SK-N-SH (cell line): Measurements from ENCODE around the gene DIAPH1. TPM values are rescaled to one million over a fixed set of nuclear protein-coding genes. Genes with fewer than 3 reads are reported as not detected.
A peak's percentile ranks its signal among the peaks of the same experiment; 100 is the strongest.

ENCODE experiments used
- CHD2 ChIP-seq: fragments of 150-350 bp; IDR thresholded peaks from 2 replicates; pipeline ENCODE4 v1.6.1; 2018; ENCODE audit warnings: low read length; ENCODE audit not compliant: partially characterized antibody
- CTCF ChIP-seq: fragments of 200-600 bp; sonication (generic); IDR thresholded peaks from 2 replicates; pipeline ENCODE4 v1.6.1; 2017; ENCODE audit warnings: antibody characterized with exemption, mild to moderate bottlenecking, moderate library complexity
- ELF1 ChIP-seq: IDR thresholded peaks from 2 replicates; pipeline ENCODE4 v1.4.0; 2012
- FOSL2 ChIP-seq: IDR thresholded peaks from 2 replicates; pipeline ENCODE4 v1.4.0; 2012; ENCODE audit warnings: low read depth, mild to moderate bottlenecking, moderate library complexity, borderline replicate concordance
- FOXJ3 ChIP-seq: sonication (generic); formaldehyde crosslinking; IDR thresholded peaks from 2 replicates; pipeline ENCODE4 v1.5.1; 2020; ENCODE audit warnings: mild to moderate bottlenecking, missing genetic modification reagents
- JUND ChIP-seq: IDR thresholded peaks from 2 replicates; pipeline ENCODE4 v1.4.0; 2012
- MAX ChIP-seq: IDR thresholded peaks from 2 replicates; pipeline ENCODE4 v1.4.0; 2012; ENCODE audit warnings: low read depth
- MEF2A ChIP-seq: IDR thresholded peaks from 2 replicates; pipeline ENCODE4 v1.4.0; 2012; ENCODE audit warnings: low read depth, borderline replicate concordance
- MXI1 ChIP-seq: IDR thresholded peaks from 2 replicates; pipeline ENCODE4 v1.6.1; 2012; ENCODE audit warnings: mild to moderate bottlenecking, low read depth, low read length, improper control_type of control experiment
- NRF1 ChIP-seq: IDR thresholded peaks from 2 replicates; pipeline ENCODE4 v1.6.1; 2012; ENCODE audit warnings: low read depth, mild to moderate bottlenecking, low read length
- POLR2AphosphoS5 ChIP-seq: IDR thresholded peaks from 2 replicates; pipeline ENCODE4 v1.6.1; 2012; ENCODE audit warnings: low read depth, low read length
- RXRA ChIP-seq: IDR thresholded peaks from 2 replicates; pipeline ENCODE4 v1.4.0; 2012; ENCODE audit warnings: low read depth, mild to moderate bottlenecking, borderline replicate concordance
- SIN3A ChIP-seq: IDR thresholded peaks from 2 replicates; pipeline ENCODE4 v1.6.1; 2012; ENCODE audit warnings: low read depth, mild to moderate bottlenecking, low read length, moderate library complexity, borderline replicate concordance
- SMC3 ChIP-seq: IDR thresholded peaks from 2 replicates; pipeline ENCODE4 v1.6.1; 2012; ENCODE audit warnings: low read depth, low read length, improper control_type of control experiment
- TAF1 ChIP-seq: IDR thresholded peaks from 2 replicates; pipeline ENCODE4 v1.6.1; 2012; ENCODE audit warnings: low read depth, mild to moderate bottlenecking, low read length, moderate library complexity, borderline replicate concordance
- YY1 ChIP-seq: IDR thresholded peaks from 2 replicates; pipeline ENCODE4 v1.4.0; 2012; ENCODE audit warnings: low read depth, mild to moderate bottlenecking
- polyA plus RNA-seq, 3 experiments: library from polyadenylated mRNA; depleted of rRNA; stranded (reverse); fragments of >200 nt; gene quantifications; 2 replicates each; pipeline ENCODE4 v1.2.3, GENCODE V29; 2012
- TF ChIP-seq, protein P1 (sequence below): IDR thresholded peaks from 2 replicates; pipeline ENCODE4; 2012
- TF ChIP-seq, protein P2 (sequence below): IDR thresholded peaks from 2 replicates; pipeline ENCODE4 v1.6.1; 2012; ENCODE audit warnings: mild to moderate bottlenecking, low read depth, low read length, moderate library complexity

The DIAPH1 gene
- polyA plus RNA-seq, 1 of the 3 experiments (the other 2 are of a cell fraction) = 30.4 TPM

- TF ChIP-seq YY1 = peak; percentile 10; the same call in 1 of the 2 replicates
- no peak for TF ChIP-seq MEF2A
- TF ChIP-seq, protein P1, sequence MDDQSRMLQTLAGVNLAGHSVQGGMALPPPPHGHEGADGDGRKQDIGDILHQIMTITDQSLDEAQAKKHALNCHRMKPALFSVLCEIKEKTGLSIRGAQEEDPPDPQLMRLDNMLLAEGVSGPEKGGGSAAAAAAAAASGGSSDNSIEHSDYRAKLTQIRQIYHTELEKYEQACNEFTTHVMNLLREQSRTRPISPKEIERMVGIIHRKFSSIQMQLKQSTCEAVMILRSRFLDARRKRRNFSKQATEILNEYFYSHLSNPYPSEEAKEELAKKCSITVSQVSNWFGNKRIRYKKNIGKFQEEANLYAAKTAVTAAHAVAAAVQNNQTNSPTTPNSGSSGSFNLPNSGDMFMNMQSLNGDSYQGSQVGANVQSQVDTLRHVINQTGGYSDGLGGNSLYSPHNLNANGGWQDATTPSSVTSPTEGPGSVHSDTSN = no peak
- TF ChIP-seq, protein P2, sequence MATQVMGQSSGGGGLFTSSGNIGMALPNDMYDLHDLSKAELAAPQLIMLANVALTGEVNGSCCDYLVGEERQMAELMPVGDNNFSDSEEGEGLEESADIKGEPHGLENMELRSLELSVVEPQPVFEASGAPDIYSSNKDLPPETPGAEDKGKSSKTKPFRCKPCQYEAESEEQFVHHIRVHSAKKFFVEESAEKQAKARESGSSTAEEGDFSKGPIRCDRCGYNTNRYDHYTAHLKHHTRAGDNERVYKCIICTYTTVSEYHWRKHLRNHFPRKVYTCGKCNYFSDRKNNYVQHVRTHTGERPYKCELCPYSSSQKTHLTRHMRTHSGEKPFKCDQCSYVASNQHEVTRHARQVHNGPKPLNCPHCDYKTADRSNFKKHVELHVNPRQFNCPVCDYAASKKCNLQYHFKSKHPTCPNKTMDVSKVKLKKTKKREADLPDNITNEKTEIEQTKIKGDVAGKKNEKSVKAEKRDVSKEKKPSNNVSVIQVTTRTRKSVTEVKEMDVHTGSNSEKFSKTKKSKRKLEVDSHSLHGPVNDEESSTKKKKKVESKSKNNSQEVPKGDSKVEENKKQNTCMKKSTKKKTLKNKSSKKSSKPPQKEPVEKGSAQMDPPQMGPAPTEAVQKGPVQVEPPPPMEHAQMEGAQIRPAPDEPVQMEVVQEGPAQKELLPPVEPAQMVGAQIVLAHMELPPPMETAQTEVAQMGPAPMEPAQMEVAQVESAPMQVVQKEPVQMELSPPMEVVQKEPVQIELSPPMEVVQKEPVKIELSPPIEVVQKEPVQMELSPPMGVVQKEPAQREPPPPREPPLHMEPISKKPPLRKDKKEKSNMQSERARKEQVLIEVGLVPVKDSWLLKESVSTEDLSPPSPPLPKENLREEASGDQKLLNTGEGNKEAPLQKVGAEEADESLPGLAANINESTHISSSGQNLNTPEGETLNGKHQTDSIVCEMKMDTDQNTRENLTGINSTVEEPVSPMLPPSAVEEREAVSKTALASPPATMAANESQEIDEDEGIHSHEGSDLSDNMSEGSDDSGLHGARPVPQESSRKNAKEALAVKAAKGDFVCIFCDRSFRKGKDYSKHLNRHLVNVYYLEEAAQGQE = peak; percentile 49; the same call in 1 of the 2 replicates
- no peak for TF ChIP-seq FOSL2
- no peak; the same call in 1 of the 2 replicates for TF ChIP-seq MXI1
- TF ChIP-seq TAF1 = no peak; the same call in 1 of the 2 replicates
- TF ChIP-seq NRF1 = no peak
- TF ChIP-seq RXRA = no peak
- no peak for TF ChIP-seq CHD2
- peak; percentile 31; the same call in 1 of the 2 replicates for TF ChIP-seq MAX
- TF ChIP-seq POLR2AphosphoS5 = no peak; the same call in 1 of the 2 replicates
- no peak; the same call in 1 of the 2 replicates for TF ChIP-seq SIN3A
- TF ChIP-seq SMC3 = no peak
- TF ChIP-seq JUND = no peak
- TF ChIP-seq CTCF = no peak
- TF ChIP-seq FOXJ3 (CRISPR knock-in tag) = no peak
- TF ChIP-seq ELF1 = peak; percentile 23; the same call in 1 of the 2 replicates
These were observed 142.5 kb downstream of the DIAPH1 start (continued) for GRCh38 chr5:141476132-141476911.
